ENCODE data around the gene LY6G6D.

The LY6G6D gene

DNA sequence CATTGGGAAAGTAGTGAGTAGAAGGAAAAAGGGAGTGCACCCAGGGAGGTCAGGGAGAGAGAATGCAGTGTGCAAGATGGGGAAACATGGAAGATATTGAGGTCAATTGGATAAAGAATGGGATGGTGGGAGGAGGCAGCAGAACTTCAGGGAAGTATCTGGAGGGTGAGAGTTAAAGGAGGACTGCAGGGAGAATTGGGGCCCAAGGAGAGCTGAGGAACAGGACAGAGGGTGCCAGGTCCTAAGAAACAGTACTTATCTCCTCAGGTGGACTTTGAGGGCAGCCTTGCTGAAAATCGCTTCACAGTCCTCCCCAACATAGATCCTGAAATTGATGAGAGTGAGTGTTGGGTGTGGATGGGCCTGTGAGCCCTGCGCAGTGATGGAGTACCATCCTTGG is 43.1 kb downstream of the LY6G6D start:
- Histone ChIP-seq H3K9me3 (ENCODE audit: control insufficient read depth, low read length) (no peaks in the 10 kb centered on the region), H3K4me1 (ENCODE audit: control insufficient read depth, insufficient read depth, low read length, poor library complexity, severe bottlenecking) (peaks cover 8% of the 10 kb centered on the region), H3K4me3 (ENCODE audit: extremely low read depth, insufficient read depth, low read length, poor library complexity, severe bottlenecking) (no peak overlapping the region), H3K27ac (ENCODE audit: low read depth, low read length, severe bottlenecking) (no peak overlapping the region), H3K36me3 (ENCODE audit: control insufficient read depth, insufficient read depth, low read length) (peaks cover 30% of the 10 kb centered on the region)
- 100% methylated on average over 1 of the region's 2 CpGs for WGBS, 2 experiments (ENCODE audit: insufficient coverage in 2 of 2)

DNA sequence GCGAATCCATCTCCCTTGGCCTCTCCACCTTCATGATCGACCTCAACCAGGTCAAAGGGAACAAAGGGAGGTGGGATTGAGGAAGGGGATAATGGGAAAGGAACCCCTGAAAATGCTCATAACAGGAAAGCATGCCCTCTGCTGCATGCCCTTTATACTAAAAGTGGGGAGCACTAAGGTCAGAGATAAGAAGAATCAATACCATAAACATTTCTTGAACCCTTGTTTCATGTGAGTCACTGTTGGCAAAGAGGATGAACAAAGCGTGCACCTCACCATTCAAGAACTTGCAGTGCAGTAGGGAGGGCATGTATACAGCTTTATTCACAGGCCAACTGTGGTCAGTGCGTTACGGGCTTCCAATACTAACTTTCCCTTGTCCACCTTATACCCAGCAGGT is 45.6 kb downstream of the LY6G6D start:
- no peaks in the 10 kb centered on the region for H3K9me3 ChIP-seq (ENCODE audit: control insufficient read depth, low read length)
- no peak overlapping the region for H3K4me3 ChIP-seq (ENCODE audit: extremely low read depth, insufficient read depth, low read length, poor library complexity, severe bottlenecking)
- 100% methylated on average over 1 to 2 of the region's 5 CpGs for WGBS, 2 experiments (ENCODE audit: insufficient coverage in 2 of 2)
- H3K36me3 ChIP-seq (ENCODE audit: control insufficient read depth, insufficient read depth, low read length) = peaks cover 30% of the 10 kb centered on the region
- no peak overlapping the region for H3K27ac ChIP-seq (ENCODE audit: low read depth, low read length, severe bottlenecking)
- peaks cover 18% of the 10 kb centered on the region for H3K4me1 ChIP-seq (ENCODE audit: control insufficient read depth, insufficient read depth, low read length, poor library complexity, severe bottlenecking)

DNA sequence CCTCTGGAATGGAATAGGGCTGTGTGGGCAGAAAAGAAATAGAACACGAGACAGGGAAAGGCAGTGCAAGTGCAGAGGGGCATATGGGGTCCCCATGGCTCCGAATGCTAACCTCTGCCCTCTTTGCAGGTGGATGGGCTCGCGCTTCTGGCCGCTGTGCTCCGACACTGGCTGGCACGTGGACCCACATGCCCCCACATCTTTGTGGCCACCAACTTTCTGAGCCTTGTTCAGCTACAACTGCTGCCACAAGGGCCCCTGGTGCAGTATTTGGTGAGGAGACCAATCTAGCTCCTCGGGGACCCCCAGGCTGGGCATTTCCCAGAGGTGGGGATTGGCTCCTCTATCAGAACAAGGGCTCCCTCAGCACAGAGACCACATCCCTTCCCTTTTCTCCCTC is 46.2 kb downstream of the LY6G6D start:
- WGBS, 2 experiments (ENCODE audit: insufficient coverage in 2 of 2) = 93 to 98% methylated on average over 3 to 7 of the region's 8 CpGs
- no peaks in the 10 kb centered on the region for H3K9me3 ChIP-seq (ENCODE audit: control insufficient read depth, low read length)
- peaks cover 30% of the 10 kb centered on the region for H3K36me3 ChIP-seq (ENCODE audit: control insufficient read depth, insufficient read depth, low read length)
- peaks cover 18% of the 10 kb centered on the region for H3K4me1 ChIP-seq (ENCODE audit: control insufficient read depth, insufficient read depth, low read length, poor library complexity, severe bottlenecking)
- no peak overlapping the region for H3K4me3 ChIP-seq (ENCODE audit: extremely low read depth, insufficient read depth, low read length, poor library complexity, severe bottlenecking)
- H3K27ac ChIP-seq (ENCODE audit: low read depth, low read length, severe bottlenecking) = no peak overlapping the region

DNA sequence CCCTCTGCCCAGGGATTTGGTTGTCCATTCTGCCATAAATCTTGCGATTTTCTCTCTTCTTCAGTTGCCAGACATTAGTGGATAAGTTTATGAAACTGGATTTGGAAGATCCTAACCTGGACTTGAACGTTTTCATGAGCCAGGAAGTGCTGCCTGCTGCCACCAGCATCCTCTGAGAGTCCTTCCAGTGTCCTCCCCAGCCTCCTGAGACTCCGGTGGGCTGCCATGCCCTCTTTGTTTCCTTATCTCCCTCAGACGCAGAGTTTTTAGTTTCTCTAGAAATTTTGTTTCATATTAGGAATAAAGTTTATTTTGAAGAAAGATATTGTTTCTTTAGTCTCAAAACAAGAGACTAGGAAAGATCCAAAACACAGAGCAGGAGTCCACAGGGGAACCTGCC is 47.2 kb downstream of the LY6G6D start, which contains the start of gene SAPCD1:
Gene SAPCD1, plus strand, starts transcription at position 301 of the 400 bp plus-strand sequence. CDS start 399 bp downstream, outside the sequence.
- no peak within 1 kb of the TSS for H3K4me3 ChIP-seq (ENCODE audit: extremely low read depth, insufficient read depth, low read length, poor library complexity, severe bottlenecking)
- H3K9me3 ChIP-seq (ENCODE audit: control insufficient read depth, low read length) = no peaks in the 10 kb centered on the region
- 78 to 83% methylated on average over 1 to 2 of the region's 4 CpGs for WGBS, 2 experiments (ENCODE audit: insufficient coverage in 2 of 2)
- H3K36me3 ChIP-seq (ENCODE audit: control insufficient read depth, insufficient read depth, low read length) = peaks cover 30% of the 10 kb centered on the region
- H3K27ac ChIP-seq (ENCODE audit: low read depth, low read length, severe bottlenecking) = peak within 1 kb of the TSS; percentile 87
- H3K4me1 ChIP-seq (ENCODE audit: control insufficient read depth, insufficient read depth, low read length, poor library complexity, severe bottlenecking) = peaks cover 18% of the 10 kb centered on the region

DNA sequence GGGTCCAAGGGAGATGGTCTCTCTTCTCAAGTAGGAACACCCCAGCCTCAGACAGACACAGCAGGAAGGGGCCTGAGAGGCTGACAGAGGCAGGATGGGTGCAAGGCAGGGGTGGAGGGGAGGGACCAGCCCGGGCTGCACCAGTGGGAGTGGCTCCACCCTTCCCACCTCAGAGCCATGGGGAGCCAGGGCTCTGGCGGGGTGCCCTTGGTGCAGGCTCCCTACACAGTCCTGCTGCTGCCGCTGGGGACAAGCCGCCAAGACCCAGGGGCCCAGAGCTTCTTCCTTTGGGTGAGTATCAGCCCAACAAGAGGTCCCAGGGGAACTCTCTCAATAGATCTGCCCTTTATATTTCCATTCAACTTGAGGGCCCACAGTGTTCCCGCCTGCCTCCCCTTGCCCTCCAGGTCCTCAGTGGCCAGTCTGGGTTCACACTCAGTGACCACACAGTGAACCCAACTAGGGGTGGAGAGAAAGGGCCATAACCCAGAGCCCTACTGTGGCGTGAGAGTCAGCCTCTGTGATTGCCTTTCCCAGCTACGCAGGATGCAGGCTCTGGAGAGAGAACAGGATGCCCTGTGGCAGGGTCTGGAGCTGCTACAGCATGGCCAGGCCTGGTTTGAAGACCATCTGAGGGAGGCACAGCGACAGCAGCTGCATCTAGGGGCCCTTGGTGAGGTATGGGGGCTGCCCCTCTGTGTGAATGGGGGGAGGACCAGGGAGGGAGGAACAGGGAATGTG is 47.9 kb downstream of the LY6G6D start:
- Histone ChIP-seq H3K36me3 (ENCODE audit: control insufficient read depth, insufficient read depth, low read length) (peaks cover 30% of the 10 kb centered on the region), H3K9me3 (ENCODE audit: control insufficient read depth, low read length) (no peaks in the 10 kb centered on the region), H3K27ac (ENCODE audit: low read depth, low read length, severe bottlenecking) (peak overlapping the region; percentile 87), H3K4me3 (ENCODE audit: extremely low read depth, insufficient read depth, low read length, poor library complexity, severe bottlenecking) (no peak overlapping the region), H3K4me1 (ENCODE audit: control insufficient read depth, insufficient read depth, low read length, poor library complexity, severe bottlenecking) (peaks cover 18% of the 10 kb centered on the region)
- WGBS, 2 experiments (ENCODE audit: insufficient coverage in 2 of 2) = 75 to 83% methylated on average over 7 of the region's 8 CpGs

DNA sequence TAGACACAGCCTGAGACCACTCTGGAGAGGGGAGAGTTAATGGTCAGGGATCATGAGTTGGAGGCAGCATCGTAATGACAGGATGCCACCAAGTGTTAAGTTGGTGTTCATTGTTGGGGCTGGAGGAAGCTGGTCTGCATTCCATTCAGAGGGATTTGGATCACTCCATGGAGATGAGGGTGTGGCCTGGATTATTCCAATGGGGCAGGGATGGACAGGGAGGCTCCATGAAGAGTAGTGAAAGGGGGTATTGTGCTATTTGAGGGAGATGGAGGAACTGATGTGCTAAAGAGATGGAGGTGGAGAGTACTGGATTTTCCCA is 48.4 kb downstream of the LY6G6D start:
- Histone ChIP-seq H3K9me3 (ENCODE audit: control insufficient read depth, low read length) (no peaks in the 10 kb centered on the region), H3K27ac (ENCODE audit: low read depth, low read length, severe bottlenecking) (peak overlapping the region; percentile 87), H3K4me3 (ENCODE audit: extremely low read depth, insufficient read depth, low read length, poor library complexity, severe bottlenecking) (no peak overlapping the region), H3K36me3 (ENCODE audit: control insufficient read depth, insufficient read depth, low read length) (peaks cover 30% of the 10 kb centered on the region), H3K4me1 (ENCODE audit: control insufficient read depth, insufficient read depth, low read length, poor library complexity, severe bottlenecking) (peaks cover 18% of the 10 kb centered on the region)
- 5 to 10% methylated on average over 1 of the region's 1 CpG for WGBS, 2 experiments (ENCODE audit: insufficient coverage in 2 of 2)

DNA sequence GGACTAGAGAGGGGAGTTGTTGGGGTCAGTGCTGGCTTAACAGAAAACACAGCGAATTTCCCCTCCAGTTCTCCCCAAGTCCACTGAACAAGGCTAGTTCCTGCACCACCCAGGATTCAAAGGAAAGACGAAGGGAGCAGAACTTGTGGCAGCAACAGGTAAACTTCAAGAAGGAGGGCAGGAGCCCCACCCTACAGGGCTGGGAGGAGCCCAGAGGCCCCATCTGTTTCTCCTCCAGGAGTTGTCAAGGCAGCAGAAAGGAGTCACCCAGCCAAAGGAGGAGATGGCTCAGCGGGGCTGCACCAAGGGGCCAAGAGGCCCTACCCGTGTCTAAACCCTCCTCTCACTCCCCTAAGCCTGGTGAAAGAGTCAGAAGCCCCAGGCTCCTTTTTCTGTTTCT is 49.0 kb downstream of the LY6G6D start:
- Histone ChIP-seq H3K27ac (ENCODE audit: low read depth, low read length, severe bottlenecking) (peak overlapping the region; percentile 29), H3K4me1 (ENCODE audit: control insufficient read depth, insufficient read depth, low read length, poor library complexity, severe bottlenecking) (peaks cover 18% of the 10 kb centered on the region), H3K36me3 (ENCODE audit: control insufficient read depth, insufficient read depth, low read length) (peaks cover 30% of the 10 kb centered on the region)

DNA sequence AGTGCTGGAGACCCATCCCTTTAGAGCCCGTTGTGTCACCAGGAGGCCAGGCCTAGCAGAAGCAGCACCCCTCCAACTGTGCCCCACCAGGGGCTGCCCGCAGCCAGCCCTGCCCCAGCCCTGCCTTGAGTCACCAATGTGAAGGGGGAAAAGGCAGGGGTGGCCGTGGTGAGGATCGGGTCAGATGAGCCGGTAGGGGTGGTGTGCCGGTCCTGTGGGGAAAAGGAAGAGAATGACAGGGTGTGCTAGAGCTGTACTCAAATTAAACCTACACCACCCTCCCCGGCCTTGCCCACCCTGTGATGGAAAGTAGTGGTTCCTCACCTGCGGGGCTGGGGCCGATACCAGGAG is 50.4 kb downstream of the LY6G6D start:
- WGBS, 2 experiments (ENCODE audit: insufficient coverage in 2 of 2) = 97% methylated on average over 7 of the region's 9 CpGs; no CpG with 5 or more reads in 1 of the 2 experiments
- Histone ChIP-seq H3K4me3 (ENCODE audit: extremely low read depth, insufficient read depth, low read length, poor library complexity, severe bottlenecking) (no peak overlapping the region), H3K36me3 (ENCODE audit: control insufficient read depth, insufficient read depth, low read length) (peaks cover 22% of the 10 kb centered on the region), H3K27ac (ENCODE audit: low read depth, low read length, severe bottlenecking) (no peak overlapping the region), H3K9me3 (ENCODE audit: control insufficient read depth, low read length) (no peaks in the 10 kb centered on the region), H3K4me1 (ENCODE audit: control insufficient read depth, insufficient read depth, low read length, poor library complexity, severe bottlenecking) (peaks cover 18% of the 10 kb centered on the region)

More for the DNA sequence above, 49.0 kb downstream of the LY6G6D start:
- H3K9me3 ChIP-seq (ENCODE audit: control insufficient read depth, low read length) = no peaks in the 10 kb centered on the region
- WGBS, 2 experiments (ENCODE audit: insufficient coverage in 2 of 2) = 95 to 100% methylated on average over 1 to 2 of the region's 4 CpGs
- no peak overlapping the region for H3K4me3 ChIP-seq (ENCODE audit: extremely low read depth, insufficient read depth, low read length, poor library complexity, severe bottlenecking)

DNA sequence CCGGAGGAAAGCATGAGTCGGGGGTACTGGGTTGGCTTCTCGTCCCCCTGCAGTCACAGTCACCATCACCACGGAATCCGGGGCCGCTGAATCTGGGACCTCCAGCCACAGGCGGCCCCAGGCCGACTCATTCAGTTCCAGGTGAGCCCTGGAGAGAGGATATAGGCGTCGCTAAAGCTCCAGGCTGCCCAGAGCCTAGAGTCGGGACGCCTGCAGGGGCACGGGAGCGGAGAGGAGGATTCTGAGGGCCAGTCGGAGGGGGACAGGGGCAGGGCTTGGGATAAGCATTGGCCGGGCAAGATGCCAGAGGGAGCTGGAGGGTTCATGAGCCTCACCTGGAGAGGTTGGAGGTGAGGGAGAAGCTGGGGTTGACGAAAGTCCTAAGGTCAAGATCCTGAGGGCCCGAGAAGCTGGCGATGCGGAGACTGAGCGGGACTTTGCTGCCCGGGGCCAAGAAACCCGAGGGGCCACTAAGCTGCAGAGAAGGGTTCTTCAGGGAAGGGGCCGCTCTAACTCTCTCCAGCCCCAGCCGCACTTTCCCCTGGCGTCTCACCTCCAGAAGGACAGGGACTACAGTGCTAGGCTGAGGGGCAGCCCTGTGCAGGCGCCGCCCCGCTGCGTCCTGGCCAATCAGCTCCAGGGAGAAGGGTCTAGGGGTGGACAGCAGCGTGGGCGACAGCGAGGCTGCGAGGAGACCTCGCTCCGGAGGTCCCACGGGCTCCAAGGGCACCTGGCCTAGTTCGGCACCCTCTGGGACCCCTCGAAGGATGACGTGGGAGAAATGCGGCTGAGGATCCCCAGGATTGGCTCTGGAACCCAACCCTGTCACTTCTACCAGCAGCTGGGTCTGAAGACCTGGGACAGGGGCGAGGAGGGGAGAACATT is 51.0 kb downstream of the LY6G6D start:
- no peak overlapping the region for H3K4me3 ChIP-seq (ENCODE audit: extremely low read depth, insufficient read depth, low read length, poor library complexity, severe bottlenecking)
- H3K4me1 ChIP-seq (ENCODE audit: control insufficient read depth, insufficient read depth, low read length, poor library complexity, severe bottlenecking) = peaks cover 18% of the 10 kb centered on the region
- H3K27ac ChIP-seq (ENCODE audit: low read depth, low read length, severe bottlenecking) = no peak overlapping the region
- WGBS, 2 experiments (ENCODE audit: insufficient coverage in 2 of 2) = 76 to 82% methylated on average over 36 of the region's 42 CpGs
- no peaks in the 10 kb centered on the region for H3K9me3 ChIP-seq (ENCODE audit: control insufficient read depth, low read length)
- H3K36me3 ChIP-seq (ENCODE audit: control insufficient read depth, insufficient read depth, low read length) = peaks cover 16% of the 10 kb centered on the region

DNA sequence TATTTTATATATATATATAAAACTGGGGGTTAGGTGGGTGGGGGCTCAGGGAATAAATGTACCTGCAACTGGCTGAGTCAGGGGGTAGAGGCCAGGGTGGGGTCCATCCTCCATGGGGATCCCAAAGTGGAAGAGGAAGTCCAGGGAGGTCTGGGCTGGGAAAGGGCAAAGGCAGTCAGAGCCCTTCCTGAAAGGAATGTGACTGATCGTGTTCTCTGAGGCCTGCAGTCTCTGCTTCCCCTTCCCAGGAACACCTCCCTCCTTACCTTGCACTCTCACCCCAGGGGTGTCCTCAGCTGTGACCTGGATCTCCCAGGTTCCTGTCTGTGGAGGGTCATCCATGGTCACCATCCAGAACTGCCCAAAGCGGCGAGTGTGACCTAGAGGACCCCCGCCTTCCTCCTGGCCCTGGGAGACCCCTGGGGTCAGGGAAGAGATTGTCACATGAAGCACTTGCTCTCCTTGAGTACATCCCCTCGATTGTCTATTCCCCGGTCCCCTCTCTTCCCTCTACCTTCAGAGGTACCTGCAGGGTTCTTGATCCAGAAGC is 52.0 kb downstream of the LY6G6D start:
- Histone ChIP-seq H3K4me3 (ENCODE audit: extremely low read depth, insufficient read depth, low read length, poor library complexity, severe bottlenecking) (no peak overlapping the region), H3K27ac (ENCODE audit: low read depth, low read length, severe bottlenecking) (no peak overlapping the region), H3K4me1 (ENCODE audit: control insufficient read depth, insufficient read depth, low read length, poor library complexity, severe bottlenecking) (peaks cover 18% of the 10 kb centered on the region), H3K9me3 (ENCODE audit: control insufficient read depth, low read length) (no peaks in the 10 kb centered on the region), H3K36me3 (ENCODE audit: control insufficient read depth, insufficient read depth, low read length) (peaks cover 6% of the 10 kb centered on the region)
- 88 to 93% methylated on average over 6 of the region's 6 CpGs for WGBS, 2 experiments (ENCODE audit: insufficient coverage in 2 of 2)
